Peyer's patch (tissue), 4 donors: ENCODE results near the gene PTCRA. TPM values are rescaled to one million over a fixed set of nuclear protein-coding genes. Genes with fewer than 3 reads are reported as not detected.
"Not testable (repeated sequence)": the region's sequence is repeated elsewhere in the genome, so short reads cannot be mapped to it uniquely, and the experiment has no call there.

Experiments
- DNase-seq, 3 donors: peaks; one replicate each; pipeline ENCODE4 v3.0.0-alpha.2; 2017 to 2019
- H3K27ac ChIP-seq, 4 donors: fragments of 200-600 bp; sonication (generic); one replicate each; pipeline ENCODE4 v1.5.1; 2016 to 2019
- H3K27me3 ChIP-seq, 2 donors: fragments of 200-600 bp; sonication (generic); one replicate each; pipeline ENCODE4 v1.5.1; 2019
- H3K36me3 ChIP-seq, 3 donors: fragments of 200-600 bp; sonication (generic); one replicate each; pipeline ENCODE4 v1.5.1; 2016 to 2019
- H3K4me1 ChIP-seq, 4 donors: fragments of 200-600 bp; sonication (generic); one replicate each; pipeline ENCODE4 v1.5.1; 2016 to 2019
- H3K4me3 ChIP-seq, 4 donors: fragments of 200-600 bp; sonication (generic); 1 replicate in 3 of 4; 2 replicates in 1 of 4; pipeline ENCODE4 v1.5.1; 2016 to 2019; ENCODE audit warnings: mild to moderate bottlenecking in 1 of 4
- H3K9me3 ChIP-seq, 4 donors: fragments of 200-600 bp; sonication (generic); one replicate each; pipeline ENCODE4 v1.5.1; 2016 to 2019; ENCODE audit warnings: mild to moderate bottlenecking in 1 of 4
- CTCF ChIP-seq, 6 experiments: fragments of 450-650 bp in 4 of 6; fragments of 200-600 bp in 2 of 6; sonication (generic) in 1 of 6; IDR thresholded peaks; one replicate each; pipeline ENCODE4 v1.5.1; 2017 to 2019; ENCODE audit warnings: antibody characterized with exemption in 6 of 6, mild to moderate bottlenecking in 3 of 6, moderate library complexity in 1 of 6
- POLR2A ChIP-seq, 2 donors: fragments of 450-650 bp; IDR thresholded peaks; one replicate each; pipeline ENCODE4 v1.5.1; 2017; ENCODE audit warnings: antibody characterized with exemption in 2 of 2, mild to moderate bottlenecking in 2 of 2, moderate library complexity in 2 of 2
- total RNA-seq, 4 donors: library from RNA; depleted of rRNA; stranded (reverse); fragments of >200 nt; gene quantifications; one replicate each; pipeline ENCODE4 v1.1.0, GENCODE V29; 2016

Gene PTCRA
- total RNA-seq, 4 donors from 2014 or later, result not detected

- Histone ChIP-seq H3K4me3 (no peak overlapping the region), H3K27ac (peak overlapping the region in 2 of 4 donors; percentile 68 to 73)
- TF ChIP-seq POLR2A (IDR thresholded peaks at IDR 0.05), result no peak
- no peak for TF ChIP-seq CTCF (IDR thresholded peaks at IDR 0.05)
These were observed 24.7 kb downstream of the PTCRA start for GRCh38 chr6:42940493-42941045.

GRCh38 chr6:42941356-42941755 is 25.5 kb downstream of the PTCRA start:
- not testable (repeated sequence) for H3K27ac ChIP-seq, H3K27me3 ChIP-seq, DNase-seq, H3K4me1 ChIP-seq, H3K9me3 ChIP-seq, H3K4me3 ChIP-seq
- H3K36me3 ChIP-seq, result peaks cover 0 to 32% (median 0%) of the 10 kb centered on the region in 3 donors

More at GRCh38 chr6:42940493-42941045, 24.7 kb downstream of the PTCRA start:
- no peak for DNase-seq
- Histone ChIP-seq H3K36me3 (peaks cover 0 to 40% (median 0%) of the 10 kb centered on the region in 3 donors), H3K27me3 (no peaks in the 10 kb centered on the region), H3K4me1 (peaks cover 0 to under 1% (median 0%) of the 10 kb centered on the region in 4 donors), H3K9me3 (no peaks in the 10 kb centered on the region)

DNA sequence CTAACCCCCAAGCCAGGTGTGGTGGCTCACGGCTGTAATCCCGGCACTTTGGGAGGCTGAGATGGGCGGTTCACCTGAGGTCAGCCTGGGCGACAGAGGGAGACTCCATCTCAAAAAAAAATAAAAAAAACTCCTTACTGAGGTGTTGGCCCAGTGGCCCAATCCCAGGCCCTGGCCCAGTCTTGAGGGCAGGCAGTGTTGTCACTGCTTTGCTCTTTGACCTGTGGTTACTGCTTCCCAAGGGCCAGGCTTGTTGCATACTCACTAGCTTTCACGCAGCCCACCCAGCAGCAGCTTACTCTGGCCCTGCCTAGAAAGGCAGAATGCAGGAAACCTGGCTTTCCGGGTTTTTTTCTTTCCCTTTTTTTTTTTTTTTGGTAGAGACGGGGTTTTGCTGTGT is 26.6 kb downstream of the PTCRA start:
- Histone ChIP-seq H3K4me3 (no peak overlapping the region), H3K4me1 (no peaks in the 10 kb centered on the region), H3K36me3 (peaks cover 0 to 23% (median 0%) of the 10 kb centered on the region in 3 donors), H3K9me3 (no peaks in the 10 kb centered on the region), H3K27me3 (no peaks in the 10 kb centered on the region), H3K27ac (no peak overlapping the region)
- DNase-seq, result no peak
- TF ChIP-seq POLR2A (IDR thresholded peaks at IDR 0.05), result no peak
- TF ChIP-seq CTCF (IDR thresholded peaks at IDR 0.05), result no peak

- H3K4me3 ChIP-seq, result no peak overlapping the region
- DNase-seq, result no peak
- TF ChIP-seq CTCF (IDR thresholded peaks at IDR 0.05) (no peak), POLR2A (IDR thresholded peaks at IDR 0.05) (no peak)
- no peaks in the 10 kb centered on the region for H3K9me3 ChIP-seq
- H3K4me1 ChIP-seq, result no peaks in the 10 kb centered on the region
- H3K27ac ChIP-seq, result no peak overlapping the region
- H3K27me3 ChIP-seq, result no peaks in the 10 kb centered on the region
- no peaks in the 10 kb centered on the region for H3K36me3 ChIP-seq
These were observed 32.1 kb downstream of the PTCRA start for GRCh38 chr6:42947950-42948349.

- Histone ChIP-seq H3K27ac (no peak overlapping the region), H3K4me1 (no peaks in the 10 kb centered on the region), H3K4me3 (no peak overlapping the region), H3K9me3 (no peaks in the 10 kb centered on the region), H3K27me3 (no peaks in the 10 kb centered on the region), H3K36me3 (no peaks in the 10 kb centered on the region)
- no peak for TF ChIP-seq CTCF (IDR thresholded peaks at IDR 0.05)
- no peak for TF ChIP-seq POLR2A (IDR thresholded peaks at IDR 0.05)
- DNase-seq, result no peak
These were observed 36.5 kb downstream of the PTCRA start for GRCh38 chr6:42952389-42952788.

DNA sequence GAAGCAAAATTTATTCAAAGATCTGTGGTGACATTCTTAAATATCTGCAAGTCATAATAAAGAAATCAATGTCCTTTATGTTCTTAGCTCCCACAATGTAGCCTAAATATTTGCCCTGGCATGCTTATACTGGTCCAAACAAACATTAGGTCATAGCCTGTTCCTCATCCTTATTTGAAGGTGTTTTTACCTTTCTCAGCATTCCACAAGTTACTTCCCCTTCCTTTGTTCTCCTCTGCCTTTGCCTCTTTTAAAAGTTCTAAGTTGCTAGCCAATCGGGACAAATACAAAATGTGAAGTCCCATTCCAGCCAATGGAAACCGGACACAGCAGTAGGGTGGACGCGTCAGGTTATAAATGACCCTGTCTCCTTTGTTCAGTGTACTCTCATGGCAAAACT is 38.6 kb downstream of the PTCRA start:
- not testable (repeated sequence) for H3K4me1 ChIP-seq, H3K9me3 ChIP-seq, H3K36me3 ChIP-seq, H3K27ac ChIP-seq, H3K4me3 ChIP-seq, DNase-seq, H3K27me3 ChIP-seq

DNA sequence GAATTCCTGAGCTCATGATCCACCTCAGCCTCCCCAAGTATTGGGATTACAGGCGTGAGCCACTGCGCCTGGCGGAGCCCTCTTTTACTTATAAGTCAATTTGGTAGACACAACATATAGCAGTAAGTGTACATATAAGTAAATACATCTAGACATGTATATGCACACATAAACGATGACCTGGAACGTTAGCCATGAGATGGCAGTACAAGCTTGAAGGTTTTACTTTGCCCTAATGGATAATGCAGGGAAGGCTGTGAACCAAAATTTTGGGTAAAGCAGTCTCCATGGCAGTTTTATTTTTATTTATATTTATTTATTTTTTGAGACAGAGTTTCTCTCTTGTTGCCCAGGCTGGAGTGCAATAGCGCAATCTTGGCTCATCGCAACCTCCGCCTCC is 42.3 kb downstream of the PTCRA start:
- Histone ChIP-seq H3K4me3 (no peak overlapping the region), H3K9me3 (no peaks in the 10 kb centered on the region), H3K27me3 (no peaks in the 10 kb centered on the region), H3K36me3 (peaks cover 0 to 12% (median 0%) of the 10 kb centered on the region in 3 donors), H3K4me1 (peaks cover 3 to 16% (median 9%) of the 10 kb centered on the region in 4 donors), H3K27ac (no peak overlapping the region)
- TF ChIP-seq CTCF (IDR thresholded peaks at IDR 0.05) (peak in 1 of 6 experiments; percentile 7), POLR2A (IDR thresholded peaks at IDR 0.05) (no peak)
- no peak for DNase-seq
